GM18511 (cell line): ENCODE results near the gene RPP30.
"Not testable (repeated sequence)": the region's sequence is repeated elsewhere in the genome, so short reads cannot be mapped to it uniquely, and the experiment has no call there.

Experiments
- ATAC-seq: cut with Tn5 transposase; IDR thresholded peaks from one replicate; pipeline ENCODE4 v1.9.1; 2021; ENCODE audit warnings: mild to moderate bottlenecking, moderate library complexity; ENCODE audit not compliant: unreplicated experiment

RPP30 gene

DNA sequence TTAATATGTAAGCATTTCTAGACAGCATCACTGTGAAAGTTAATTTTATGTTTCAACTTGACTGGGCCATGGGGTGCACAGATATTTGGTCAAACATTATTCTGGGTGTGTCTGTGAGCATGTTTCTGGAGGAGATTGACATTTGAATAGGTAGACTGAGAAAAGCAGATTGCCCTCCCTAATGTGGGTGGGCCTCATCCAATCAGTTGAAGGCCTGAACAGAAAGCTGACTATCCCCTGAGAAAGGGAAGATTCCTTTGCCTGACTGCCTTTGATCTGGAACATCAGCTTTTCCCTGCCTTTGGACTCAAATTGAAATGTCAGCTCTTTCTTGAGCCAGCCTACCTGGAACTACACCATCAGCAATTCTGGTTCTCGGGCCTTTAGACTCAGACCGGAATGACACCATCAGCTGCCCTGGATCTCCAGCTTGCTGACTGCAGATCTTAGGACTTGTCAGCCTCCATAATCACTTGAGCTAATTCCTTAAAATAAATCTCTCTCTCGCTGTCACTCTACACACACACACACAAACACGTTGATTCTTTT lies 5.7 kb upstream of the RPP30 start:
- ATAC-seq, result no peak

DNA sequence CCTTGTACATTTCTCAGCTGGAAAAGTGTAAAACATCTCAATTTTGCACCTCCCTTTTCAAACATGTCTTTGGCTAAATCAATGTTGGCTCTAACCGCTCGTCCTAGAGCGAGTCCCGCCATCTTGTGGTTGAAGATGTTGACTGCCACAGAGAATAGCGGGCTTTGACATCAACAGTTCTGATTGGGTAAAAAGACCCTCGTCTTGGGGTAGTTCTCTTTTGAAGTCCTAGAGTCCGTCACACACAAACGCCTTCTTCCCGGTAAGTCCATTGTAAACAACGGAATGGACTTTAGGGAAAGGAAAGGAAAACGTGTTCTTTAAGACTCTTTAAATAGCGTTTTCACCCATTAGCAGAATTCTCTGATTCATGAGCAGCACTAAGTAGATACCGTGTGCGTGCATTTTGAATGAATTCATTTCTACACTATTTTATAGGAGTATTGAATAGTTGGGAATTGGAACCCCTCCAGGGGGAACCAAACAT lies 452 bp upstream of the RPP30 start:
- ATAC-seq, result peak; percentile 68

DNA sequence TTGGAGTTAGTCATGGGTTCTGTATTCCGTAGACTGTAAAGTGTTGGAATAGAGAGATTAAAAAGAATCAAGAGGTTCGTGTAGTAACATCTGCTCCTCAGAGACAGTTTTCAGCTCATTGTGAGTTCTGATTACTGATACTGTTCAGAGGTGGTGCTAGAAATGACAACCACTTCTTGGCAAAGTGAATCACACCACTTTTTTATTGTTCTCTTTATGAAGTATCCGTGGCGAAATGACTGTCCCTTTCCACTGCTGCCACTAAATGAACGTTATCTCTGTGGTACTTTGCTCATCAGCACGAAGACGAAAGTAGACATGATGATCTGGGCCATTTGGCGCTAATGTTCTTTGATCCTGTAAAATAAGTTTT lies 860 bp downstream of the RPP30 start:
- ATAC-seq, result no peak

GRCh38 chr10:90879062-90879461 lies 7.3 kb downstream of the RPP30 start:
- no peak for ATAC-seq

- not testable (repeated sequence) for ATAC-seq
Observed at GRCh38 chr10:90880059-90880719, 8.4 kb downstream of the RPP30 start.

DNA sequence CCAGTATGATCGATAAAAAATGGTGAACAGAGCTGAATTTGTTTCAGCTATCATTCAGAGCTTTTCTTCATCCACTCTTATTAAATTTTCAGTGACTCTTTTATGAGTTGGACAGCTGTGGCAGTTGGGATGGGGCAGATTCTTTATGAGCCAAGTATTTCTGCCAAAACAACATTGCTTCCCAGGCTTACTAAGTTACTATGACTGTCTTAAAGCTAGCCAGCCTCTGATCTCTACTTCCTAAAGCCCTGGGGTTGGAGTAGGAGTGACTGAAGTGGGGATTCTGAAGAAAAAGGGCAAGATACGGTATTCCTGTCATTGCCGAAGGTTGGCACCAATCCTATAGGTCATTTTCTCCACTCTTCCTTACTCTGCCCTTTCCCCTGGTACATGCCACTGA lies 12.7 kb downstream of the RPP30 start:
- ATAC-seq, result no peak

- no peak for ATAC-seq
Observed at GRCh38 chr10:90885176-90885575, 13.4 kb downstream of the RPP30 start.

DNA sequence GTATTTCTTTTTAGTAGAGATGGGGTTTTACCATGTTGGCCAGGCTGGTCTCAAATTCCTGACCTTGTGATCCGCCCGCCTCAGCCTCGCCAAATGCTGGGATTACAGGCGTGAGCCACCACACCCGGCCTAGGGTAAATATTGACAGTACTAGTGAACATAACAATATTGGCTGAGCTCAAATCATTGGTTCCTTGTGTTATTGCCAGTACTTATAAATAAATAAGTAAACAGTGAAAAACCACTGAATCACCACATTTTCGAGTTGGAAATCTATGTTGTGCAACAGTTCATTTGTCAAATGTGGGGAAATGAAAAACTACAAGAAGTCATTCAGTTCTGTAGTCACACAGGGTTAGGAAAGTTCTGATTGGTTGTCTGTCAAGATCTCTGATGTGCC lies 15.8 kb downstream of the RPP30 start:
- ATAC-seq, result no peak

- no peak for ATAC-seq
Observed at GRCh38 chr10:90888387-90888786, 16.6 kb downstream of the RPP30 start.

GRCh38 chr10:90889636-90890035 lies 17.9 kb downstream of the RPP30 start:
- ATAC-seq, result no peak

DNA sequence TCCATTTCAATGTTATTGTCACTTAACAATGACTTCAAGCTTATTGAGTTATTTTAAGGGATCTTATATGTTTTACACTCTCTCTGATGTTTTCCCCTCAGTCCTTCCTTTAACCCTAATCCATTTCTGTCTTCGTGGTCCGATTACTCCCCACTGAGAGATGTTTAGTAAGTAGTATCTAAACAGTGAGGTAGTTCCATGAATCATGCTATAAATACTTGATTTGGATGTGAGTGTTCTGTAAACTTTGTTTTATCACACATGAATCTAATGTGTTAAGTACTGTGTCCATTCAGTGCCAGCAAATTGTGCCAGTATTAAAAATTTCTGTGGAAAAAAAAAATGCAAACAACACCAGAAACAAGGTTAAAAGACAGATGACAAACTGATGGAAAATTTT lies 18.6 kb downstream of the RPP30 start:
- no peak for ATAC-seq

- no peak for ATAC-seq
Observed at GRCh38 chr10:90893190-90893589, 21.4 kb downstream of the RPP30 start.

DNA sequence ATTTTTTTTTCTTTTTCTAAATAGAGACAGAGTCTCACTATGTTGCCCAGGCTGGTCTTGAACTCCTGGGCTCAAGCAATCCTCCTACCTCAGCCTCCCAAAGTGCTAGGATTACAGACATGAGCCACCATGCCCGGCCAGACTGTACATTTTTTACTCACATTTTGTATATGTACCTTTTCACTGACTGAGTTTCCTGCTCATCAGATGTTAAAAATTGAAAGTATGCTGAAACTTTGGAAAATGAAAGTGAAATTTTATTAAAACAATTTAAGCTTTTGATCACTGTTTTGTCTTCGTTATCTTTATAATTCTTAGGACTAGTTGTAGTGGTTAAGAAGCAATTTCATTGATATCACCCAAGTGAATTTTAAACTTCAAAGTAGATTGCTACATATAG lies 25.1 kb downstream of the RPP30 start:
- not testable (repeated sequence) for ATAC-seq

GRCh38 chr10:90905925-90906324 lies 34.2 kb downstream of the RPP30 start:
- ATAC-seq, result no peak

DNA sequence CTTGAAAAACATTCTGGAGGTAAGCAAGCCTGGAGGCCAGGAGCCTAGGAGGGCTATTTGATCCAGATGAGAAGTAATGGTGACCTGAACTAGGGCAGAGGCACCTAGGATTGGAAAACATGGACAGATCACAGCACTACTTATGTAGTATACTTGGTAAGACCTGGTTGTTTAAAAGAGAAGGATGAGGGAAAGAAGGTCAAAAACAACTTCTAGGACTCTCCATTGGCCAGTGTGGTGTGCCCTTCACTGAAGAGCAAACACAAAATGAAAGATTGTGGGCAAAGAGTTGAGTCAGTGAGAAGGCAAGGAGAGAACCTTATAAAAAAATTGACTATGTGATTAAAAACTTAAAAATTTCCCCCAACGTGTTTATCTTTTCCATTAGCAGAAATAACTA lies 34.8 kb downstream of the RPP30 start:
- no peak for ATAC-seq

- ATAC-seq, result peak; percentile 89
Observed at GRCh38 chr10:90911133-90912051, 39.6 kb downstream of the RPP30 start.

DNA sequence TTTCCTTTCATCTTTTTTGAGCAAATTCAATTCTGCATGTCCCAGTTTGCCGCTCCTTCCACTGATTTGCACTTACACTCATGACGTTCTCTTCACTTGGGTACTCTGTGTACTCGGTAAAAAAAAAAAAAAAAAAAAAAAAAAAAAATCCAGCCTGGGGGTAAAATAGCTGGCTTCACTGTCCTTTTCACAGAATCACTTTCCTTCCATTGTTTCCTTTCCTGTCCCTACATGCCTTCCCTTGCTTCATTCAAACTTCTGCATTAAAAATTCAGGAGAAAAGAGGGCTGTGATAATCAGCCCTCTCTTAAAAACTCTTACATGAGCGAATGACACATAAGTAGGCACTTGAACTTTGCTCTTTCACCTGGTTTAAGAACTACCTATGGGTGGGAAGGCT lies 40.4 kb downstream of the RPP30 start:
- no peak for ATAC-seq

GRCh38 chr10:90912854-90913479 lies 41.2 kb downstream of the RPP30 start:
- no peak for ATAC-seq

GRCh38 chr10:90913774-90914420 lies 42.1 kb downstream of the RPP30 start:
- ATAC-seq, result no peak

- no peak for ATAC-seq
Observed at GRCh38 chr10:90914992-90915765, 43.4 kb downstream of the RPP30 start.
